GM19467 (cell line): Measurements from ENCODE around the gene MRGPRX3.
"Not testable (repeated sequence)": the region's sequence is repeated elsewhere in the genome, so short reads cannot be mapped to it uniquely, and the experiment has no call there.

Source experiments
- ATAC-seq: cut with Tn5 transposase; IDR thresholded peaks from one replicate; pipeline ENCODE4 v1.9.1; 2021; ENCODE audit warnings: mild to moderate bottlenecking, moderate library complexity; ENCODE audit not compliant: unreplicated experiment

Gene MRGPRX3

DNA sequence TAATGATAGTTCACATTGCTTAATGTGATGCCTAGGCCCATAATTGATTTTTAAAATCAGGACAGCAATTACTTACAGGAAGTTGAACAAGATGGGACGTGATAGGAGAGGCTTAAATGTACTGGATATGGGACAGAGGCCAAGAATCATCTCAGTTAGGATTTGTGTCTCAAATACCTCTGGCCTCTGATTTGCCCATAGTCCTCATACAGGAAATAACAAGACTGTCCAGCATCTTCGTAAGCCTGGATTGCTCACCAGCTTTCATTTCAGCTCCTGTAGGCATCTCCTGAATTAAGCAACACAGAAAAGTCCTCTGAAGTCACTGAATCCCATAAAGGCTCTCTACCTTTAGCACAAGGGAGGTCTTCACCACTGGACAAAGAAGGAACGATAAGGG is at the start of gene MRGPRX3:
TSS of gene MRGPRX3 (plus strand) at position 231 of the 400 bp plus-strand sequence. CDS start 4,632 bp downstream, outside the sequence.
- ATAC-seq: no peak

DNA sequence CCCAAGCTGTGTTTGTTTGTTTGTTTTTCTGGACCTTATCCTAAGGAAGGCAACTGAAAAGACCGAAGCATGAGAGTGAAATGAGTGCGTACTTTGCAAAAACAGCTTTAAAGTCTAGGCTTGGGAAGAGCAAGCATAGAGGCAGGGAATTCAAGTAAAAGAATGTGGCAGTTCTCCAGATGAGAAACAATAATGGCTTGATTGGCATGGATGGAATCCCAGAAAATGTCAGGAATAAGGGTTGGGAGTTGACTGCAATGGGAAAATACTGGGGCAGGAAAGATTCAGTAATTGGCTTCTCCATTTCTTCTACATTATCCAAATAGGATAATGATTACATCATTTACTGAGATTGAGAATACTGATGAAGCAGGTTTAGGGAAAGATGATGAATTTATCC is 44.0 kb upstream of the MRGPRX3 start:
- ATAC-seq: no peak

DNA sequence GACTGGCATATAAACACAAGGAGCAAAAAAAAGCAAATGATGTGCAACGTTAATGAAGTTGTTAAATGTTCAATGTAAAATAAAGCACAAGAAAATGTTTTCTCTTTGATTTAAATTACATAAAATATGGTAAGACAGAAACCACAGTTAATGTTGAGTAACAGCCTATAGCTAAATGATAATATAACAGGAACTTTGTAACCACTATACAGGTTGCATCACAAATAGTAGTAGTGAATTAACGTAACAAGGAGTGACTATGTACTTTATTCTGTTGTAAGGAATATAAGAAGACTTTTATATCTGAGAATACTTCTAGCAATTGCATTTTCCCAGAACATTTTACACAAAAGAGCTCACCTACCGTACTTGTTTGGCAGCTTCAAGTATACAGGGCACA is 43.4 kb upstream of the MRGPRX3 start:
- ATAC-seq: no peak

DNA sequence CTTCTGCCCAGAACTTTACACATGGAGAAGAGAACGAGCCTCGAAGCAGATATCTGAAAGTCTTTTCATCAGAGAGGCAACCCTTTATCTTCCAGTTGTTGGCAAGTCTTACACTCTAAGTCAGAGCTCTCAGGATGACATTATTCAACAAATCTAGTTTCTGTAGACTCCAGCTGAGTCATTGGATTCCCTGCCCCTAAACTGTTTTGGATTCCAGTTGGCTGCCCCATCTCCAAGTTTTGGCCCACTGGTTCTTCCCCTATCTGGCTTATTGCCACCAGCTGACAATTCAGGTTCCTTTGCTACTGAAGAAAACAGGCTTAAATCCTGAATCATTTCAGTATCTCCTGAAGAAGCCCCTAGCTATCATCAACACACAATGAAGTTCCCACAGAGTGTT is 40.6 kb upstream of the MRGPRX3 start:
- no peak for ATAC-seq

DNA sequence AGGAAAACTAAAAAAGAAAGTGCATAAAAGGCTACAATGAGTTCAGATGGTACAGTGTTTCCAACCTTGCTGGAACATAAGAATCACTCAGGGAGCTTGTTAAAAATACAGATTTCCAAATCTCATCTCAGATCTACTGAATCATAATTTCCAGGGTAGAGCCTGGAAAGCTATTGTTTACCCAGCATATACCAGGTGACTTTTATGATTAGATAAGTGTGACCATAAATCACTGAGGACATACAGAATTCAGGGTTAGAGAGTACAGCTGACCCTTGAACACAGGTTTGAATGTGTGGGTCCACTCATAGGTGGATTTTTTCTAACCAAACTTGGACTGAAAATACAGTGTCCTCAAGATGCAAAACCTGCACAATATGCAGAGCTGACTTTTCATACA is 38.4 kb upstream of the MRGPRX3 start:
- ATAC-seq: no peak

DNA sequence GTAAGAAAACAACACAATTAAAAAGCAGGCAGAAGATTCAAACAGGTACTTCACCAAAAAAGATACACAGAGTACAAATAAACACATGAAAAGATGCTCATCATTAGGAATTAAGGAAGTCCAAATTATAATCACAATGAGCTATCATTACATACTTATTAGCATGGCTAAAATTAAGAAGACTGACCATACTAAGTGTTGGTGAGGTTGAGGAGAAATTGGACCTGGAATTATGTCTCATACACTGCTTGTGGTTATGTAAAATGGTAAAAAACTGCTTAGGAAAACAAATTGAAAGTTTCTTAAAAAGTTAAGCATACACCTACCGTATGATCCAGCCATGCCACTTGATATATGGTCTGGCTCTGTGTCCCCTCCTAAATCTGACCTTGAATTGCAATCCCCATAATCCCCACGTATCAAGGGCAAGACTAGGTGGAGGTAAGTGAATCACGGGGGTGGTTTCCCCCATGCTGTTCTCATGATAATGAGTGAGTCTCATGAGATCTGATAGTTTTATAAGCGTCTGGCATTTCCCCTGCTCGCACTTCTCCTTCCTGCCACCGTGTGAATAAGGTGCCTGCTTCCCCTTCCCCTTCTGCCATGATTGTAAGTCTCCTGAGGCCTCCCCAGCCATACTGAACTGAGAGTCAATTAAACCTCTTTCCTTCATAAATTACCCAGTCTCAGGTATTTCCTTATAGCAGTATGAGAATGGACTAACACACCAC is 31.3 kb upstream of the MRGPRX3 start:
- ATAC-seq: no peak

DNA sequence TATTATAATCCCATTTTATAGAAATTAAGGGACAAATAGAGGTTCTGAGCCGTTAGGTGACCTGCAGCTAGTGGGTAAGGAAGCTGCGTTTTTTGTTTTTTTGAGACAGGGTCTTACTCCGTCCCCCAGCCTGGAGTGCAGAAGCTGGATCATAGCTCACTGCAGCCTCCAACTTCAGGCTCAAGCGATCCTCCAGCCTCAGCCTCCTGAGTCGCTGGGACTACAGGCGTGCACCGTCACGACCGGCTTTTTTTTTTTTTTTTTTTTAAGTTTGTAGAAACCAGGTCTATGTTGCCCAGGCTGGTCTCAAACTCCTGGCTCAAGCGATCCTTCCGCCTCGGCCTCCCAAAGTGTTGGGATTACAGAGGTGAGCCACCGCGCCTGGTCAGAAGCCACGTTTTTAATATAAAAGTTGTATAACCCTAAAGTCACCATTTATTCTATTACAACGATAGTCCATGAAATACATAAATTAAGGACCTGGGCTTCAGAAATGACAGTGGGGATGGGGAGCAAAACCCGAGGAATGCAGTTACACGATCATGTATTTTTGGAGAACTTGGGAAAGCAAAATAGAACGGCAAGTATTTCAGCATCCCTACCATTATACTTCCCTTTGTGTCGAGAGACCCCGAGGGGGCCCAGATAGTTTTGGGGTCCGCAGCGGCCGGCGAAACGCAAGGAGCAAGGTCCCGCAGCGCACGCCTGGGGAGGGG is 27.1 kb upstream of the MRGPRX3 start:
- ATAC-seq: peak; percentile 17

DNA sequence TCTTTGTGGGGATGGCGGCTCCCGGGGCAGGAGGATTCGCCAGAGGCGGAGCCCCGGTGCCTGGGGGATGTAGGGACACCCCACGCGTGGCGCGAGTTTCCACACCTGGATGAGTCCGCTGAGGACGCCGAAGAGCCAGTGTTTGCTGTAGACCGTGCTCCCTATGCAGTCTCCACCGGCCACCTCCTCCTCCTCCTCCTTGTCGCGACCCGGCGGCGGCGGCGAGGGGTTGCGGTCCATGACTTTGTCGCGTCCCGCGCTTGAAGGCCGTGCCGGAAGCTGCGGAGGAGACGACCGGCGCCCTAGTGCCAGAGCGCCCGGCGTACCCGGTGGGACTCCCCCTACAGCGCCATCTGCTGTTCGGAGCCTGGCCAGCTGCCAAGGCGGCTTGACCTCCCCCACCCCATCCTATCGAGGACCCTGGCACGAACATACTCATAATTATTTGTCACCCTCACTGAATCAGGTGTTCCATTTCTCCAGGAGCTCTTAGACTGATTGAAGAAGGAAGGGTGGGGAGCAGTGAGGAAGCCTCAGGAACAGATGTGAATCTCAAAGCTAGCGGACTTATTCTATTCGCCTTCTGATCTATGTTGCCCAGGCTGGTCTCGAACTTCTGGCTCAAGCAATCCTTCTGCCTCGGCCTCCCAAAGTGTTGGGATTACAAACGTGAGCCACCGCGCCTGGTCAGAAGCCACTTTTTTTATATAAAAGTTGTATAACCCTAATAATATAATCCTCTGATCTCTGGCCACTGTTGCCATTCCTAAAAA is 26.4 kb upstream of the MRGPRX3 start, which contains the start of gene SAAL1:
TSS of gene SAAL1 (minus strand) at position 281 of the 773 bp plus-strand sequence. CDS start at position 240, 41 bp downstream.
- ATAC-seq: peak; percentile 93

DNA sequence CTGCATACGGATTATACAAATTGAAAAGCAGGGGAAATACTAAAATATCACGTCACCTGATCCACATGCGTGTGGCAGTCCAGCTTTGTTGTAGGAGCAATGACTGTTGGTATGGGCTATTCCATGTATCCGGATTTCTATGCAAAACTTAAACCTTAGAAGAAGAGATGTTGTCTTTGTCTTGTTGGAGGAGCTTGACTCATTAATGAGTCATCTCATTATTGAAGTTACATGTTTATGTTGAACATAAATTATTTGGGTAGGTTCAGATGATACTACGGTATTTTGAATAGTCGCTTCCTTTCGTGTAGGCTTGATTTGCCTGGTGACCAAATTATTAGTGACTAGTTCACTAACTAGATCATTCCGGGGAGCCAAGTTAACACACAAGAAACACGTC is 25.7 kb upstream of the MRGPRX3 start:
- ATAC-seq: no peak

DNA sequence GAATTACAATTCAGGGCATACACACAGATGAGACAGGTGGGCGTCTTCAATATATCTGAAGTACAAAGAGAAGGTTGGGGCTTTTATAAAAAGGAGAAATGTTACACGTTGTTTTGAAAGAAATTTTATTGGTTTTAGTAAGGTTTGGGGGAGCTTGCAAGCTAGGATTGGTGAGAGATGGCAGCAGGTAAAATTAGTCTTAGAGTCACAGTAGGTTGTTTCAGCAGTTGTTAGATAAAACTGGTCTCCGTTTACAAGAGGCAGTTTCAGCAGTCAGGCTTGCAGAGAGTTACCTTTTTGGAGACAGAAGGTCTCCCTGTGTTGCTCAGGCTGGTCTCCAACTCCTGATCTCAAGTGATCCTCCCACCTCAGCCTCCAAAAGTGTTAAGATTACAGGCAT is 24.1 kb upstream of the MRGPRX3 start:
- ATAC-seq: no peak

DNA sequence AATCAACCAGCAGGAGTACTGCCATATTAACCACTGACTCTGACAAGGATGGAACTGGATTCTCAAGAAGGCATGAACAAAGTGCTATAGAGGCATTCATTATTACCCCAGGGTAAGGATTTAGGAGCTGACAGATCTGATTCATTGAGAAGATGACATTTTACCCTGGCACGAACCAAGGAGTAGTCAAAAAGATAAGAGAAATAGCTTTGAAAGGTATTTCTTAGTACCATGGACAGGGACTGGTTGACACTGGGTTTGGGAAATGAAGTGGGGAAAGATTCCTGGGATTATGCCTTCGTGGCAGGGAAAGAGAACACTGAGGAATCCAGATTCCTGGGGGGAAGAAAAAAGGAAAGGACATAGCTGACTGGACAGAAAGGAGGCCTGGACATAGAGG is 21.4 kb upstream of the MRGPRX3 start:
- no peak for ATAC-seq

DNA sequence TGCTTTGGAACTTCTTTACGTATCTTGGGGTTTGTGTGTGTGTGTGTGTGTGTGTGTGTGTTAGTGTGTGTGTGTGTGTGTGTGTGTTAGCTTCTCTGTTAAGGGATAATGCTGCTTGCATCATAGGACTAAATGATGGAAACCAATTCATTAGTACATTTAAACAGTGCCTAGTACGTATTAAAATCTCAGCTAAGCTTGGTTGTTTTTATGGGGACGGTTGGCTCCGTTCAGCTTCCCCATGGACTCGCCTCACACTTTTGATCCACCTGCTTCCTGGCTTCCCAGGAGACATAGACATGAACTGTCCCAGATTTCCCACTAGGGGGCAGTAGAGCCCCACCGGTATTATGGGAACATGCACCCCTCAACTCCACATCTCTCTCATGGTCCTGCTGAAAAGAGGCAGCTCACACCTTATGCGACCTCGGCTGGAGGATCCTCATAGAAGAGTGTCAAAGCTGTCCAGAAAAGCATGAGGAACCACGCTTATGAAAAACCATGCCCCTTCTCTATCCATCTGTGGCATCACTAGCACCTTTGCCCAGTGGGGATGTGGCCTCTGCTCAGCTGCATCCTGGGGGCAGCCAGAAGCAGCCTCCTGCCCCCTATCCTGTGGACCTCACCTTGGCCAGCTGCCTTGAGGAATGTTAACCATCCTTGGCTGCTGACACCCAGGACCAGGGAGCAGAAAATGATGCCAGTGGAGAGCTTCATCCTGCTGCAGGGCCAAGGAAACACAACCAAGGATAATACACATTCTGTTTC is 16.8 kb upstream of the MRGPRX3 start:
- ATAC-seq: peak; percentile 86

DNA sequence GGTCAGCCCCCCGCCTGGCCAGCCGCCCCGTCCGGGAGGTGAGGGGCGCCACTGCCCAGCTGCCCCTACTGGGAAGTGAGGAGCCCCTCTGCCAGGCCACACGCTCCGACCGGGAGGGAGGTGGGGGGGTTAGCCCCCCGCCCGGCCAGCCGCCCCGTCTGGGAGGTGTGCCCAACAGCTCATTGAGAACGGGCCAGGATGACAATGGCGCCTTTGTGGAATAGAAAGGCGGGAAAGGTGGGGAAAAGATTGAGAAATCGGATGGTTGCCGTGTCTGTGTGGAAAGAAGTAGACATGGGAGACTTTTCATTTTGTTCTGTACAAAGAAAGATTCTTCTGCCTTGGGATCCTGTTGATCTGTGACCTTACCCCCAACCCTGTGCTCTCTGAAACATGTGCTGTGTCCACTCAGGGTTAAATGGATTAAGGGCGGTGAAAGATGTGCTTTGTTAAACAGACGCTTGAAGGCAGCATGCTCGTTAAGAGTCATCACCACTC is 11.0 kb upstream of the MRGPRX3 start:
- not testable (repeated sequence) for ATAC-seq

DNA sequence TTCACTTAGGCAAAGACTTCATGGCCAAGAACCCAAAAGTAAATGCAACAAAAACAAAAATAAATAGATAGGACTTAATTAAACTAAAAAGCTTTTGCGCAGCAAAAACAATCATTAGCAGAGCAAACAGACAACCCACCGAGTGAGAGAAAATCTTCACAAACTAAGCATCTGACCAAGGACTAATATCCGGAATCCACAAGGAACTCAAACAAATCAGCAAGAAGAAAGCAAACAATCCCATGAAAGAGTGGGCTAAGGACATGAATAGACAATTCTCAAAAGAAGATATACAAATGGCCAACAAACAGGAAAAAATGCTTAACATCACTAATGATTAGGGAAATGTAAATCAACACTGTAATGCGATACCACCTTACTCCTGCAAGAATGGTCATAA is 1.3 kb upstream of the MRGPRX3 start:
- ATAC-seq: not testable (repeated sequence)

DNA sequence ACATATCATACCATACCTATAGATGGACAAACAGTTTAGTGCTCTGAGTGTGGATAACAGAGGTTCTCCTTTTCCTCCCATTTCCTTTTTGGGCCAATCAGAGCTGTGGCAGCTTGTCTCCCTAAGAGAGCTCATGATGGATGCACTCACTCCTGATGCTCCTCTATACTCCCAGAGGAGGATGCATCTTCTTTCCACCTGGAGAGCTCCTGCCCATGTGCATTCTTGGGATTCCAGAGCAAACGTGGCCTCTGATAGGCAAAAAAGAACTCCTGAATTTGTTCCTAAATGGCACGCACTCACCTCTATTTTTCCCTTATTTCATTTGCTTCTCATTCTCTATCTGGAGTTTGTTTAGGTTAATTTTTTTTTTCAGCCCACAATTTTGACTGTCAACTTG is 2.9 kb downstream of the MRGPRX3 start:
- no peak for ATAC-seq

DNA sequence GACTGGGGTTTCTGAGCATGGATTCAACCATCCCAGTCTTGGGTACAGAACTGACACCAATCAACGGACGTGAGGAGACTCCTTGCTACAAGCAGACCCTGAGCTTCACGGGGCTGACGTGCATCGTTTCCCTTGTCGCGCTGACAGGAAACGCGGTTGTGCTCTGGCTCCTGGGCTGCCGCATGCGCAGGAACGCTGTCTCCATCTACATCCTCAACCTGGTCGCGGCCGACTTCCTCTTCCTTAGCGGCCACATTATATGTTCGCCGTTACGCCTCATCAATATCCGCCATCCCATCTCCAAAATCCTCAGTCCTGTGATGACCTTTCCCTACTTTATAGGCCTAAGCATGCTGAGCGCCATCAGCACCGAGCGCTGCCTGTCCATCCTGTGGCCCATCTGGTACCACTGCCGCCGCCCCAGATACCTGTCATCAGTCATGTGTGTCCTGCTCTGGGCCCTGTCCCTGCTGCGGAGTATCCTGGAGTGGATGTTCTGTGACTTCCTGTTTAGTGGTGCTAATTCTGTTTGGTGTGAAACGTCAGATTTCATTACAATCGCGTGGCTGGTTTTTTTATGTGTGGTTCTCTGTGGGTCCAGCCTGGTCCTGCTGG is 4.9 kb downstream of the MRGPRX3 start:
- ATAC-seq: no peak

DNA sequence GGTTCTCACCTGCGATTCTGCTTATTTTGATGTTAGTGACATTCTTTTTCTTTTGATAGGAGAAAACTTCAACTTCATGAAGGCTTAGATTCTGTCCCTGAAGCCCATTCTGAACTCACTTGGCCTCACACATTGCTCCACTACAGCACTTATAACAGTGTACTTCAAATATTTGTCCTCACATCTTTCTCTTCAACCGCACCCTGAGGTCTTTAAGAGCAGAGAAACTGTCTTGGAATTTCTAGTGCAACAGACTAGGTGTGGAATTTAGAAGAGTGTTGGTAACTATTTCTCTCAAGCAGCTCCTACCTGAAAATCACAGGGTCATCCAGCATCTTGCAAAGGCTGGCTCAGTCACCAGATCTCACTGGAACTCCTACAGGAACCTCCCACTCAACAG is 7.8 kb downstream of the MRGPRX3 start:
- ATAC-seq: no peak

DNA sequence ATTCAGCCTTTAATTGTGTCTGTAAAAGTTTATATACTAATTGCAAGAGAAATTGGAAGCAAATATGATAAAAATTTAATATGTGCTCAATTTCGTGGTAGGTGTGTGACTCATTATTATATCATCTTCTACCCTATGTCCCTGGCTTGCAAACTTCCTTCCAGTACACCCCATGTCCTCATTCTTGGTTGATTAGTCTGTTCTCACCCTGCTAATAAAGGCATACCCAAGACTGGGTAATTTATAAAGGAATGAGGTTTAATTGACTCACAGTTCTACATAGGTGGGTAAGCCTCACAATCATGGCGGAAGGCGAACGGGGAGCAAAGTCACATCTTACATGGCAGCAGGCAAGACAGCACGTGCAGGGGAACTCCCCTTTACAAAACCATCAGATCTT is 11.9 kb downstream of the MRGPRX3 start:
- no peak for ATAC-seq

DNA sequence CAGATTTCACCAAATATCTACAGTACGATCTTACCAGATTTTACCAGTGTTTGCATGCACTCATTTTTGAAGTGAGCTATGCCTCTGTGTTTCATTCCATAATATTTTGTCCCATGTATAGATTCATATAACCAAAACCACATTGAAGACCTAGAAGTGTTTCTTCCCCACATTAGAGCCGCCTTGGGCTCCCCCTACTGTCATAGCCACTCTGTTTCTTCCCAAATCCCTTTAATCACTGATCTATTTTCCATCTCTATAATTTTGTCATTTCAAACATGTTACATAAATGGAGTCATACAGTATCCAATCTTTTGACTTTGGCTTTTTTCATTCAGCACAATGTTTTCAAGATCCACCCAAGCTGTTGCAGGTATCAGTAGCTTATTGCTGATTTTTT is 12.7 kb downstream of the MRGPRX3 start:
- no peak for ATAC-seq

DNA sequence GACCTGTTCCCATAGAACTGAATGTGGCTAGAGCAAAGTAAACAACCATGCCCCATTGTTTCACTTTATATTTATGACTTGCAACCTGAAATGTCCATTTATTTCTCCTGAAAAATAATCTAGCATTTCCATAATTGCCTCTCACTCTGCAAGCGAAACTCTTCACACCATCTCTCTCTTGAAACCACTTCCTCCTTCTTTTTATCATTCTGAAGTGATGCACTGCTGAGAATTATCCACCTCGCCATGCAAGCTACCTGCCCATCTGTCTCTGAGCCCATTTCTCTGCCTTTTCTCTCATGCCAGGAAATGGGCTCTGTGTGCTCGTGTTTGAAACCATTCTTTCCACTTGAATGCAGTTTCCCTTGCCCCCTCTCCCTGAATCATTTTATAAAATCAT is 13.5 kb downstream of the MRGPRX3 start:
- ATAC-seq: no peak
